ENCODE data around the gene DNAJB4.
"Not testable (repeated sequence)": the region's sequence is repeated elsewhere in the genome, so short reads cannot be mapped to it uniquely, and the experiment has no call there.

Gene DNAJB4

DNA sequence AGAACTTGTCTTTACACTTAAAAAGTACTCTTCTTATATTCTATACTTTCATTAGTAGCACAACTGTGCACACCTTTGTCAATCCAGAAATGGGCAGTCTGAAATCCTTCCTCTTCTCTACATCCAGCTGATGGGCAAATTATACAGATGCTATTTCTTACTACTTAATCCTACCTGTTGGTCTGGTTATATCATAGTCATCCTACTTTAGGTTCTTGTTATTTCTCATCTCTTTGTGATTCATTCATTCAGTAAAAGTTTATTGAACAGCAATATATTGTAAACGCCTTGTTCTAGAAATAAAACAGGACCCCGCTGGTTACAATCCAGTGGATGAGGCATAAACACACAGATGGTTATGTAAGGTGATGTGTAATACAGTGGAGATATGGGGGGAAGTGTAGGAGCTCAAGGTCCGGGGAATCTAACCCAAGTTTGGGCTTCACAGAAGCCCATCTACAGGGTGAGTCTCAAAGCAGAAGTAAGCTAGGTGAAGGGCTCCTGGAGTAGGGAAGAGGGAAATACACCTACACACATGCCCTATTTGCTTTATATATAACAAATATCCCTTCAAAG is 14.0 kb upstream of the DNAJB4 start:
- DNase-seq = no peak

GRCh38 chr1:77991638-77992037 is 13.1 kb upstream of the DNAJB4 start:
- DNase-seq (no peak), ATAC-seq (no peak)

More for the DNA sequence above, 14.0 kb upstream of the DNAJB4 start:
- no peak for ATAC-seq

DNA sequence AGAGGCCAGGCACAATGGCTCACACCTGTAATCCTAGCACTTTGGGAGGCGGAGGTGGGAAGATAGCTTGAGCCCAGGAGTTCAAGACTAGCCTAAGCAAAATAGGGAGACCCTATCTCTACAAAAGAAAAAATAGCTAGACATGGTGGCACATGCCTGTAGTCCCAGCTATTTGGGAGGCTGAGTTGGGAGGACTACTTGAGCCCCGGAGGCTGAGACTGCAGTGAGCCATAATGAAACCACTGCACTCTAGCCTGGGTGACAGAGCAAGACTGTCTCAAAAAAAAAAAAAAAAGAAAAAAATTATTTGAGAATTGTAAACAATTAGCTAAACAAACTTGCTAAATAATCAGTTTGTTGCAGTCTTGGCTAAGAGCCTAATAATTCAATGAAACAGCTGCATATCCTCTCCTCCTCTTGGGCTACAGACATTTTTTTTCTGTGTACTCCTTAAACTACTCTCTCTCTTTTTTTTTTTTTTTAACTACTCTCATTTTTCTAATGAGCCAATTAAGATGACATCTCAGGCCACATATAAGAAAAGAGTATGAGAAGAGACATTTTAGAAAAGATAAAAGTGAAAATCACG is 10.5 kb upstream of the DNAJB4 start:
- DNase-seq (no peak), ATAC-seq (no peak)

GRCh38 chr1:77996734-77997133 is 8.0 kb upstream of the DNAJB4 start:
- DNase-seq (no peak), ATAC-seq (no peak)

- ATAC-seq, DNase-seq: not testable (repeated sequence)
These were observed 4.2 kb upstream of the DNAJB4 start for GRCh38 chr1:78000536-78000935.

- DNase-seq = no peak
- ATAC-seq = no peak
These were observed 1.5 kb upstream of the DNAJB4 start for GRCh38 chr1:78003070-78003746.

GRCh38 chr1:78003882-78004718 is 639 bp upstream of the DNAJB4 start:
- DNase-seq (peak; percentile 38), ATAC-seq (peak; percentile 76)

DNA sequence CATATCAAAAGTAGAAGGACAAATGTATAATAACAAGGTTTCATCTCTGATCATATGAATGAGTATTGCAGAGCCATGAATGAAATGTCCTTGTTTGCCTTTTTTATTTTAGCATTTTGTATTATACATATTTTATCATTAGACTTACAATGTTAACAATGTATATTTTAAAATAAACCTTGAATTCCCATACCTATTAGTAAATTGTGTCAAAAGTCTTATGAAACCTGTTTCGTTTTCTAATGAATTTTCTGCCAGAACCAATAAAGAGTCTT is 646 bp downstream of the DNAJB4 start:
- no peak for ATAC-seq
- DNase-seq = no peak

DNA sequence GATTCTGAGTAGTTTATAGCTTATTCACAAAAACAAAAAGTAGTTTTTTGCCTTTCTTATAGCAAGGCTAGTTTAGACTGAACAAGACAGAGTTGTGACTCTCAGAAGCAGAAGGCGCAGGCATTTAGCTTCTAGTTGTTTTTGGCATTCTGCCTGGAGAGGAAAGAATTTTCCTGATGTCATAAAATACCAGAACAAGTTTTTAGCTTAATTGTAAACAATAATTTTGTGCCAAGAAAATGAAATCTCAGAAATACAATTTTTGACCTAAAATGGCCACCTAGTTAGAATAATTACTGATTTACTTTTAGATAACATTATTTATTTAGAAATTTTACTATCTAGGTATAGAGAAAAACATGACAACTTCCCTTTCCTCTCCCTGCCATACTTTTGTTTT is 1.0 kb downstream of the DNAJB4 start:
- ATAC-seq = no peak
- no peak for DNase-seq

GRCh38 chr1:78006521-78006920 is 1.8 kb downstream of the DNAJB4 start:
- DNase-seq (no peak), ATAC-seq (no peak)

DNA sequence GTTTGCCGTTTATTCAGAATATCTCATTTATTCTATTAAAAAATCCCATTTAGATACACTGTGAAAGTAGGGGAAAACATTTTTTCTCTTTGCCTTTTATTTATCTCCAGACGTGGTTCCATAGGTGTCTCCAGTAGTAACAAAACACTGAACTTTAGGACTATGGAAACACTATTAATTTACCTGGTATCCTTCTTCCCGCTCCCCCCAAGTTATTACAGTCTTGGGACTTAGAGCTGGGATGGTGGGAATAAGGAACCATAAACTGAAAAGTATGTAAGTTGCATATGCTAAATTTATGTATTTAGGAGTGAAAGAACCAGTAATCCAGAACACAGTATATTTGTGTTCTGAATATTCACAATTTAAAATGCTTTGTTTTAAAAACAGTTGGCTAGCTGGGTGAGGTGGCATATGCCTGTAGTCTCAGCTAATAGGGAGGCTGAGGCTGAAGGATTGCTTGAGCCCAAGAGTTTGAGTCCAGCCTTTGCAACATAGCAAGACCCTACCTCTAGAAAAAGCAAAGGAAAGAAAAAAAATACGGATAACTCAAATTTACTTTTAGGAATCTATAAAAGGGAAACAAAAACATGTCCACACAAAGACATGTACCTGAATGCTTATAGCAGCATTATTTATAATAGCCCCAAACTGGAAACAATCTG is 3.1 kb downstream of the DNAJB4 start:
- no peak for ATAC-seq

GRCh38 chr1:78009276-78009675 is 4.5 kb downstream of the DNAJB4 start:
- ATAC-seq = no peak
- DNase-seq = no peak

More for the DNA sequence above, 3.1 kb downstream of the DNAJB4 start:
- DNase-seq = no peak

GRCh38 chr1:78009836-78010235 is 5.1 kb downstream of the DNAJB4 start:
- ATAC-seq = no peak
- no peak for DNase-seq

DNA sequence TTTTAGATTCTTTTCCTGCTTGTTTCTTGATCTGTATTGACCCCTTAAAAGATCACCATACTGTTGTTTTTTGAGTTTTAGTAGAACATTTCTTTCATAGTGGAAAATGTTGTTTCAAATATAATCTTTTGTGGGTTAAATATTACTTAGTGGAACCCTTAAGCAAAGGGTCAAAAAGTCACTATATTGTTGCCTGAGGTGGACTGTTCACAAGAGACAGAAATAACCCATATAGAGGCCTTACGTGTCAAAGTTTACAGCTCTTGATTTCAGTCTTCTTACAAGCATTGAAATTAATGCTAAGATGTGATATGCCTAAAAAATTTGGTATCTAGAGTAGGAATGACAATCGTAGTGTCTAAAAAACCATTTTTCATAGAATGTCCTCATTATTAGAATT is 6.3 kb downstream of the DNAJB4 start:
- DNase-seq (no peak), ATAC-seq (no peak)

GRCh38 chr1:78015148-78015547 is 10.4 kb downstream of the DNAJB4 start:
- ATAC-seq = no peak
- no peak for DNase-seq

DNA sequence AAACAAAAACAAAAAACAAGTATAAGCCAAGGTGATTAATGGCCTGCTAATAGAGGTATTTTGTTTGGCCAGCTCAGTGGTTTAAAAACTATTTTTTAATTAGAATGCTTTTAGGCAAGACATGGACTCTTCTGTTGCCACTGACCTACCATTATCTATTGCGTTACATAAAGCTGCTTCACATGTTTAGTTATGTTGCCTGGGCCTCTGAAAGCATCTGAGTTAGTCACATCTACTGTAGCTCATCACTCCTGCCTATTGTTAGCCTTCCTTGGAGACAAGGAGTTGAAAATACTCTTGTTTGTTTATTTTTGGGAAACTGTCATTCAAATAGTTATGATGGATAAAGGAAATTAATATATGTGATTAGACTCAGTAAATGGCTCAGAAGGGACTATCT is 14.3 kb downstream of the DNAJB4 start:
- no peak for DNase-seq
- ATAC-seq = no peak

GRCh38 chr1:78021134-78021533 is 16.4 kb downstream of the DNAJB4 start:
- ATAC-seq = not testable (repeated sequence)

DNA sequence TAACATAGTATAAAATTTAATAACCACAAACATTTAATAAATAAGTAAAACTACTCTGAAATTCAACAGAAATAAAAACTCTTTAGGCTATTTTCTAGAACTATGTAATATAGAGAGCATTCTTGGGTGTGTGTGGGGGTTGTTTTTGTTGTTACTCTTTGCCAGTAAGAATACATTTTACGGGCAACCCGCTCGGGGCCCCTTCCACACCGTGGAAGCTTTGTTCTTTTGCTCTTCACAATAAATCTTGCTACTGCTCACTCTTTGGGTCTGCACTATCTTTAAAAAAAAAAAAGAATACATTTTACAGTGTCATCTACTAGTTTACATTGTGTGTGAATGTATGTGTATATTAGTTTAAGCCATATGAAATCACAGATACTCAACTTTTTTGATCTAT is 25.1 kb downstream of the DNAJB4 start:
- DNase-seq = no peak
- ATAC-seq = no peak

More at GRCh38 chr1:78021134-78021533, 16.4 kb downstream of the DNAJB4 start:
- DNase-seq = not testable (repeated sequence)

GRCh38 chr1:78032996-78033796 is 28.5 kb downstream of the DNAJB4 start:
- DNase-seq (no peak), ATAC-seq (no peak)

GRCh38 chr1:78033797-78034172 is 29.0 kb downstream of the DNAJB4 start:
- ATAC-seq = no peak
- DNase-seq = no peak

GRCh38 chr1:78035121-78035520 is 30.4 kb downstream of the DNAJB4 start:
- DNase-seq = no peak
- no peak for ATAC-seq

DNA sequence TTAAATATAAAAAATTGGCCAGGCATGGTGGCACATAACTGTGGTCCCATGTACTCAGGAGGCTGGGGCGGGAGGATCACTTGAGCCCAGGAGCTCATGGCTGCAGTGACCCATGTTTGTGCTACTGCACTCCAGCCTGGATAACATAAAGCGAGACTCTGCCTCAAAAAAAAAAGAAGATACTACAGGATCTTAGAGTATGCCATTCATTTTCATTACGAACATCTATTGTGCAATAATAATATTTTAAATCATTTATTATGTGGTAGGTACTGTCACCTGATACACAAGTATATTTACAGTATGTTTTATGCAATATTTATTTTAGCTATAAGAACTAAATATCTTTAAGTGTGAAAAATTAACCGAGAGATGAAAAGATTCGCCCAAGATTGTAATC is 31.7 kb downstream of the DNAJB4 start:
- DNase-seq = no peak
- ATAC-seq = no peak
